H1 (cell line): ENCODE results near the gene AATK. TPM values are rescaled to one million over a fixed set of nuclear protein-coding genes. Genes with fewer than 3 reads are reported as not detected.

ENCODE experiments used
- CTCF ChIA-PET: fragments of 300-600 bp; sonication (Branson Sonifier 250); formaldehyde crosslinking; loops from one replicate; lab custom pipeline; 2021; ENCODE audit not compliant: partially characterized antibody; lab: Charles Lee
- POLR2A ChIA-PET: fragments of 300-600 bp; sonication (Branson Sonifier 250); formaldehyde crosslinking; loops from one replicate; lab custom pipeline; 2021; ENCODE audit warnings: inconsistent platforms; ENCODE audit not compliant: partially characterized antibody; lab: Charles Lee
- DNase-seq, 2 experiments: peaks; one replicate each; pipeline versions ENCODE4 v3.0.0 to v3.0.0-alpha.2; 2010 to 2022; ENCODE audit warnings: low spot score in 2 of 2, low read depth in 1 of 2, mixed read lengths in 1 of 2
- FAIRE-seq: peaks from 2 replicates; lab custom pipeline; 2011; peaks lifted over from hg19 to GRCh38; lab: Jason Lieb, UNC
- H2AFZ ChIP-seq: 2 replicates; pipeline ENCODE4 v1.8.1; 2012; ENCODE audit warnings: low read length, inconsistent platforms
- H2AK5ac ChIP-seq: 2 replicates; pipeline ENCODE4 v1.6.1; 2013; ENCODE audit warnings: low read depth, low read length
- H2BK120ac ChIP-seq: replicated peaks from 2 replicates; pipeline ENCODE3; 2013; ENCODE audit warnings: low read depth, low read length, inconsistent platforms
- H2BK12ac ChIP-seq: 2 replicates; pipeline ENCODE4 v1.6.1; 2013; ENCODE audit warnings: low read depth, low read length
- H2BK15ac ChIP-seq: 2 replicates; pipeline ENCODE4 v1.6.1; 2013; ENCODE audit warnings: low read length
- H2BK20ac ChIP-seq: 2 replicates; pipeline ENCODE4 v1.6.1; 2013; ENCODE audit warnings: low read length
- H2BK5ac ChIP-seq: 2 replicates; pipeline ENCODE4 v1.6.1; 2013; ENCODE audit warnings: low read depth, low read length
- H3K14ac ChIP-seq: 2 replicates; pipeline ENCODE4 v1.6.1; 2013; ENCODE audit warnings: inconsistent platforms; ENCODE audit not compliant: insufficient read length
- H3K18ac ChIP-seq: 2 replicates; pipeline ENCODE4 v1.6.1; 2013; ENCODE audit warnings: low read length; ENCODE audit errors: extremely low read depth
- H3K23ac ChIP-seq: 2 replicates; pipeline ENCODE4 v1.6.1; 2013; ENCODE audit warnings: inconsistent platforms; ENCODE audit not compliant: insufficient read length
- H3K23me2 ChIP-seq: 2 replicates; pipeline ENCODE4 v1.6.1; 2013; ENCODE audit warnings: low read depth, low read length
- H3K27ac ChIP-seq: 2 replicates; pipeline ENCODE4 v1.6.1; 2011; ENCODE audit warnings: low read depth, low read length, inconsistent platforms
- H3K27me3 ChIP-seq, 4 experiments: replicated peaks in 1 of 4; 1 replicate in 1 of 4; 2 replicates in 3 of 4; pipeline versions ENCODE4 v1.6.1 to v1.8.1; 2011 to 2013; ENCODE audit warnings: low read length in 3 of 4, mild to moderate bottlenecking in 3 of 4, inconsistent platforms in 2 of 4, mixed read lengths in 2 of 4, moderate library complexity in 1 of 4; ENCODE audit not compliant: control insufficient read depth in 3 of 4, insufficient read depth in 3 of 4; ENCODE audit errors: extremely low read depth in 1 of 4
- H3K36me3 ChIP-seq, 4 experiments: 2 replicates each; pipeline versions ENCODE4 v1.6.1 to v1.8.1; 2011 to 2013; ENCODE audit warnings: mild to moderate bottlenecking in 4 of 4, low read length in 3 of 4, moderate library complexity in 2 of 4, control low read depth in 1 of 4, inconsistent platforms in 1 of 4; ENCODE audit not compliant: insufficient read depth in 4 of 4, control insufficient read depth in 2 of 4
- H3K4ac ChIP-seq: replicated peaks from 2 replicates; pipeline ENCODE3; 2013; ENCODE audit warnings: low read length, low read depth, mixed read lengths, inconsistent platforms; ENCODE audit not compliant: insufficient read length
- H3K4me1 ChIP-seq, 4 experiments: replicated peaks in 1 of 4; 1 replicate in 1 of 4; 2 replicates in 3 of 4; pipeline versions ENCODE4 v1.6.1 to v1.8.1; 2011 to 2013; ENCODE audit warnings: low read length in 3 of 4, inconsistent platforms in 2 of 4, mixed read lengths in 1 of 4; ENCODE audit not compliant: insufficient read depth in 4 of 4, control insufficient read depth in 3 of 4
- H3K4me2 ChIP-seq, 2 experiments: 2 replicates each; pipeline versions ENCODE4 v1.6.1 to v1.8.1; 2011 to 2013; ENCODE audit warnings: low read depth in 2 of 2, low read length in 2 of 2, control low read depth in 1 of 2, inconsistent platforms in 1 of 2, mild to moderate bottlenecking in 1 of 2; ENCODE audit not compliant: insufficient read depth in 1 of 2
- H3K4me3 ChIP-seq, 4 experiments: fragments of 200-600, 300-600 bp in 1 of 4; sonication (generic), shearing (Covaris generic), sonication (Bioruptor Twin) in 1 of 4; 2 replicates each; pipeline versions ENCODE4 v1.5.1 to v1.8.1; 2011 to 2016; ENCODE audit warnings: low read length in 4 of 4, low read depth in 3 of 4, control low read depth in 2 of 4, inconsistent platforms in 2 of 4, mild to moderate bottlenecking in 2 of 4, mixed read lengths in 1 of 4, moderate library complexity in 1 of 4; ENCODE audit not compliant: insufficient read depth in 2 of 4; ENCODE audit errors: extremely low read depth in 1 of 4
- H3K56ac ChIP-seq: replicated peaks from 2 replicates; pipeline ENCODE3; 2013; ENCODE audit warnings: low read depth, mild to moderate bottlenecking, mixed read lengths, low read length, inconsistent platforms; ENCODE audit not compliant: insufficient read length
- H3K79me1 ChIP-seq: 2 replicates; pipeline ENCODE4 v1.6.1; 2013; ENCODE audit warnings: low read depth, low read length, control low read depth
- H3K79me2 ChIP-seq, 2 experiments: 2 replicates each; pipeline versions ENCODE4 v1.6.1 to v1.8.1; 2012 to 2013; ENCODE audit warnings: low read length in 2 of 2, mild to moderate bottlenecking in 2 of 2, inconsistent platforms in 1 of 2; ENCODE audit not compliant: insufficient read depth in 2 of 2, control insufficient read depth in 1 of 2
- H3K9ac ChIP-seq, 4 experiments: replicated peaks in 1 of 4; 1 replicate in 1 of 4; 2 replicates in 3 of 4; pipeline versions ENCODE4 v1.6.1 to v1.8.1; 2011 to 2013; ENCODE audit warnings: low read depth in 3 of 4, low read length in 3 of 4, control low read depth in 2 of 4, mild to moderate bottlenecking in 2 of 4, moderate library complexity in 2 of 4, inconsistent platforms in 1 of 4; ENCODE audit errors: extremely low read depth in 1 of 4
- H3K9me3 ChIP-seq, 2 experiments: 2 replicates each; pipeline versions ENCODE4 v1.6.1 to v1.8.1; 2012 to 2013; ENCODE audit warnings: mild to moderate bottlenecking in 2 of 2, moderate library complexity in 2 of 2, control low read depth in 1 of 2, inconsistent platforms in 1 of 2, low read depth in 1 of 2, low read length in 1 of 2, mixed read lengths in 1 of 2; ENCODE audit not compliant: insufficient read depth in 2 of 2
- H4K20me1 ChIP-seq, 2 experiments: replicated peaks in 1 of 2; 2 replicates each; pipeline versions ENCODE3 to v1.8.1; 2011 to 2013; ENCODE audit warnings: inconsistent platforms in 2 of 2, low read length in 2 of 2, mild to moderate bottlenecking in 1 of 2; ENCODE audit not compliant: insufficient read depth in 2 of 2, control insufficient read depth in 1 of 2
- H4K5ac ChIP-seq: 2 replicates; pipeline ENCODE4 v1.6.1; 2013; ENCODE audit warnings: low read length, low read depth, mixed read lengths, inconsistent platforms; ENCODE audit not compliant: insufficient read length
- H4K8ac ChIP-seq: 2 replicates; pipeline ENCODE4 v1.8.0; 2013; ENCODE audit warnings: mild to moderate bottlenecking, moderate library complexity, low read length, inconsistent platforms; ENCODE audit not compliant: insufficient read depth; ENCODE audit errors: extremely low read depth
- H4K91ac ChIP-seq: replicated peaks from 2 replicates; pipeline ENCODE3; 2013; ENCODE audit warnings: low read length, mixed read lengths, inconsistent platforms; ENCODE audit not compliant: insufficient read length
- ATF3 ChIP-seq: IDR thresholded peaks from 2 replicates; pipeline ENCODE4 v1.6.1; 2011; ENCODE audit warnings: low read depth, mild to moderate bottlenecking, low read length; ENCODE audit not compliant: insufficient read depth
- CREB1 ChIP-seq: IDR thresholded peaks from 2 replicates; pipeline ENCODE4 v1.6.1; 2012; ENCODE audit warnings: inconsistent platforms
- CTBP2 ChIP-seq: IDR thresholded peaks from 2 replicates; pipeline ENCODE4 v1.7.0; 2011; ENCODE audit warnings: borderline replicate concordance, mild to moderate bottlenecking, moderate library complexity, mixed read lengths, low read length; ENCODE audit not compliant: insufficient read depth, insufficient read length
- EZH2 ChIP-seq: fragments of 200-600 bp; sonication (generic); IDR thresholded peaks from 2 replicates; pipeline ENCODE4 v1.7.1; 2012; ENCODE audit warnings: low read depth, mild to moderate bottlenecking, moderate library complexity, low read length, inconsistent platforms; ENCODE audit not compliant: severe bottlenecking
- GABPA ChIP-seq: IDR thresholded peaks from 2 replicates; pipeline ENCODE4 v1.6.1; 2011; ENCODE audit warnings: mild to moderate bottlenecking, low read length, moderate library complexity, borderline replicate concordance; ENCODE audit not compliant: insufficient read depth
- HDAC6 ChIP-seq: IDR thresholded peaks from one replicate; pipeline ENCODE4 v1.7.1; 2012; ENCODE audit warnings: low read depth, mild to moderate bottlenecking, inconsistent platforms, low read length, moderate library complexity
- JUN ChIP-seq: IDR thresholded peaks from 2 replicates; pipeline ENCODE4 v1.6.1; 2011; ENCODE audit warnings: low read depth, mild to moderate bottlenecking, improper control_type of control experiment, low read length
- JUND ChIP-seq: IDR thresholded peaks from 2 replicates; pipeline ENCODE4 v1.6.1; 2011; ENCODE audit warnings: mild to moderate bottlenecking, improper control_type of control experiment, low read length
- MAFK ChIP-seq: IDR thresholded peaks from 2 replicates; pipeline ENCODE4 v1.6.1; 2012; ENCODE audit warnings: low read depth, mild to moderate bottlenecking, improper control_type of control experiment, low read length
- NRF1 ChIP-seq: IDR thresholded peaks from 2 replicates; pipeline ENCODE4 v1.6.1; 2011; ENCODE audit warnings: mild to moderate bottlenecking, low read depth, low read length, improper control_type of control experiment
- PHF8 ChIP-seq: fragments of 200-600 bp; sonication (generic); conservative IDR thresholded peaks from 2 replicates; pipeline ENCODE4 v1.7.1; 2012; ENCODE audit warnings: low read depth, mild to moderate bottlenecking, inconsistent platforms, low read length, moderate library complexity
- POLR2A ChIP-seq, 2 experiments: IDR thresholded peaks; 1 replicate in 1 of 2; 2 replicates in 1 of 2; pipeline ENCODE4 v1.6.1; 2011; ENCODE audit warnings: low read depth in 2 of 2, low read length in 2 of 2, mild to moderate bottlenecking in 2 of 2; ENCODE audit errors: control extremely low read depth in 1 of 2
- POU5F1 ChIP-seq: IDR thresholded peaks from 2 replicates; pipeline ENCODE4 v1.6.1; 2011; ENCODE audit warnings: low read depth, mild to moderate bottlenecking, low read length, moderate library complexity
- SIRT6 ChIP-seq: IDR thresholded peaks from one replicate; pipeline ENCODE4 v1.7.1; 2012; ENCODE audit warnings: low read length, inconsistent platforms
- TAF1 ChIP-seq: IDR thresholded peaks from 2 replicates; pipeline ENCODE4 v1.6.1; 2011; ENCODE audit warnings: mild to moderate bottlenecking, low read depth, low read length
- WGBS, 2 experiments: shearing (Covaris generic) in 1 of 2; methylation state at CpG; one replicate each; pipeline versions ENCODE4 v1.1.6 to v1.1.7; 2013 to 2015; ENCODE audit warnings: low lambda C conversion rate in 2 of 2, mixed read lengths in 2 of 2, inconsistent platforms in 1 of 2, low coverage in 1 of 2, missing lambda C conversion rate in 1 of 2; ENCODE audit not compliant: insufficient replicate concordance in 2 of 2, insufficient coverage in 1 of 2, insufficient read length in 1 of 2; ENCODE audit errors: extremely low coverage in 1 of 2, missing lambda C conversion rate in 1 of 2; 5-methylcytosine and 5-hydroxymethylcytosine counted together
- polyA plus RNA-seq, 7 experiments: library from polyadenylated mRNA; depleted of rRNA in 3 of 7; stranded (reverse) in 5 of 7; unstranded in 2 of 7; fragments of >200 nt in 5 of 7; fragments of 200-250 nt in 2 of 7; gene quantifications; 1 replicate in 5 of 7; 2 replicates in 1 of 7; 4 replicates in 1 of 7; pipeline versions ENCODE4 v1.2.1 to v1.2.3, GENCODE V29; 2011 to 2013; ENCODE audit warnings: missing spikeins in 2 of 7, mixed read lengths in 2 of 7
- total RNA-seq: library from RNA; stranded (reverse); fragmentation: NEBNext Ultra II Directional; extraction: Animal tissue kit (Norgen Biotek cat#: 25700); gene quantifications from 2 replicates; pipeline ENCODE4 v1.2.1, GENCODE V29; 2021

Gene AATK
- total and polyA plus RNA-seq, 2 of the 8 experiments (the other 6 are each of a cell fraction or from before 2014, with no cell fraction given) = 1.7 to 3.5 TPM

- ChIA-PET POLR2A (no interaction called here), CTCF (interaction anchor here (1.7 kb wide), 1 partner anchor 8 kb away, joined by 6 read pairs; no protein-coding TSS in a partner anchor)
- Histone ChIP-seq H3K56ac (no peak overlapping the region), H2BK20ac (no peak overlapping the region), H2AK5ac (no peak overlapping the region), H3K4me1 (no peaks in the 10 kb centered on the region), H3K27me3 (no peaks in the 10 kb centered on the region), H3K14ac (no peak overlapping the region), H3K18ac (no peak overlapping the region), H3K36me3 (no peaks in the 10 kb centered on the region), H3K23ac (no peak overlapping the region), H4K8ac (no peak overlapping the region), H3K79me1 (no peaks in the 10 kb centered on the region; the same call in 1 of the 2 replicates), H4K91ac (no peak overlapping the region), H4K20me1 (no peaks in the 10 kb centered on the region), H2AFZ (no peak overlapping the region), H3K4me2 (no peak overlapping the region), H2BK5ac (no peak overlapping the region), H2BK15ac (no peak overlapping the region), H2BK120ac (no peak overlapping the region), H2BK12ac (no peak overlapping the region), H3K4ac (no peak overlapping the region), H3K4me3 (no peak overlapping the region), H3K27ac (no peak overlapping the region), H4K5ac (no peak overlapping the region), H3K9ac (no peak overlapping the region), H3K79me2 (no peaks in the 10 kb centered on the region), H3K9me3 (no peaks in the 10 kb centered on the region), H3K23me2 (no peaks in the 10 kb centered on the region)
- WGBS, 2 experiments = 93% methylated on average over 22 of the region's 22 CpGs; no CpG with 5 or more reads in 1 of the 2 experiments
- DNase-seq (no peak), FAIRE-seq (no peak)
- TF ChIP-seq JUND = no peak
- TF ChIP-seq POU5F1 = no peak
- TF ChIP-seq SIRT6 = no peak
- TF ChIP-seq POLR2A (IDR thresholded peaks at IDR 0.05; ENCODE audit: control extremely low read depth in 1 of 2, low read depth in 2 of 2, low read length in 2 of 2) = no peak
- no peak for TF ChIP-seq EZH2
- TF ChIP-seq MAFK = no peak
- no peak for TF ChIP-seq CTBP2
- TF ChIP-seq HDAC6 = no peak
- no peak for TF ChIP-seq NRF1
- no peak for TF ChIP-seq ATF3
- TF ChIP-seq CREB1 = no peak
- TF ChIP-seq GABPA = no peak
- no peak for TF ChIP-seq JUN
- TF ChIP-seq PHF8 = no peak
- no peak for TF ChIP-seq TAF1
Observed at GRCh38 chr17:81109957-81110356, 56.1 kb downstream of the AATK start.
